K562 (cell line): ENCODE data around the gene PRRT2. TPM values are rescaled to one million over a fixed set of nuclear protein-coding genes. Genes with fewer than 3 reads are reported as not detected.
A peak's percentile ranks its signal among the peaks of the same experiment; 100 is the strongest.

Experiments used
- DPF2 ChIP-seq: fragments of 450-650 bp; IDR thresholded peaks from 2 replicates; pipeline ENCODE4 v1.6.1; 2016
- GABPB1 ChIP-seq: sonication (generic); formaldehyde crosslinking; IDR thresholded peaks from 2 replicates; pipeline ENCODE4 v1.8.0; 2022; ENCODE audit warnings: mild to moderate bottlenecking, missing genetic modification reagents
- HMGN3 ChIP-seq: IDR thresholded peaks from 2 replicates; pipeline ENCODE4 v1.6.1; 2011; ENCODE audit warnings: borderline replicate concordance, low read depth, mild to moderate bottlenecking, mixed read lengths, low read length; ENCODE audit not compliant: insufficient read length; ENCODE audit errors: extremely low read depth
- HOXB6 ChIP-seq: fragments of 250-450 bp; sonication (Bioruptor Pico); IDR thresholded peaks from 2 replicates; pipeline ENCODE4 v1.5.1; 2022; ENCODE audit warnings: mild to moderate bottlenecking, borderline replicate concordance
- POLR2A ChIP-seq: fragments of 450-650 bp; conservative IDR thresholded peaks from 2 replicates; pipeline ENCODE4 v1.6.1; 2016
- SRSF3 ChIP-seq: fragments of 200-400 bp; formaldehyde crosslinking; IDR thresholded peaks from 2 replicates; pipeline ENCODE4 v1.6.1; 2016; ENCODE audit warnings: mild to moderate bottlenecking, low read length, moderate library complexity; ENCODE audit not compliant: insufficient read depth
- TCF3 ChIP-seq: sonication (generic); formaldehyde crosslinking; IDR thresholded peaks from 2 replicates; pipeline ENCODE4 v1.4.0; 2020; ENCODE audit warnings: mild to moderate bottlenecking, missing genetic modification reagents
- TRIM28 ChIP-seq: fragments of 450-650 bp; IDR thresholded peaks from 2 replicates; pipeline ENCODE4 v1.6.1; 2017
- ZNF133 ChIP-seq: fragments of 250-450 bp; sonication (Bioruptor Pico); IDR thresholded peaks from 2 replicates; pipeline ENCODE4 v1.4.0; 2020; ENCODE audit warnings: mild to moderate bottlenecking
- polyA plus RNA-seq, 8 experiments: library from polyadenylated mRNA; depleted of rRNA in 4 of 8; stranded (reverse) in 5 of 8; unstranded in 3 of 8; fragments of >200 nt; fragmentation: Nextera tagmentation in 2 of 8; fragmentation: Illumina TruSeq in 1 of 8; extraction: Ambion mirVana in 2 of 8; extraction: Trizol in 1 of 8; gene quantifications; 2 replicates each; pipeline versions ENCODE4 v1.2.1 to v1.2.3, GENCODE V29; 2011 to 2014; ENCODE audit warnings: inconsistent platforms in 1 of 8, missing spikeins in 1 of 8
- total RNA-seq, 7 experiments: library from RNA; depleted of rRNA in 6 of 7; stranded (reverse); fragments of >200 nt in 6 of 7; fragmentation: Illumina TruSeq in 2 of 7; extraction: Trizol in 2 of 7; gene quantifications; 2 replicates each; pipeline versions ENCODE4 v1.2.1 to v1.2.3, GENCODE V29; 2011 to 2021; ENCODE audit warnings: low replicate concordance in 1 of 7
- TF ChIP-seq, protein P1 (sequence below): fragments of 450-650 bp; formaldehyde crosslinking; IDR thresholded peaks from 2 replicates; pipeline ENCODE4 v1.4.0; 2022; ENCODE audit warnings: mild to moderate bottlenecking, moderate library complexity
- TF ChIP-seq, protein P2 (sequence below): fragments of 450-650 bp; IDR thresholded peaks from 2 replicates; pipeline ENCODE4 v1.6.1; 2018; ENCODE audit not compliant: partially characterized antibody
- TF ChIP-seq, protein P3 (sequence below): fragments of 250-450 bp; sonication (Bioruptor Pico); IDR thresholded peaks from 2 replicates; pipeline ENCODE4 v1.4.0; 2020

The PRRT2 gene
- total and polyA plus RNA-seq, 9 of the 15 experiments (the other 6 are each of a cell fraction or from before 2014, with no cell fraction given) = 0.11 to 1.0 (median 0.42) TPM; not detected in 2

DNA sequence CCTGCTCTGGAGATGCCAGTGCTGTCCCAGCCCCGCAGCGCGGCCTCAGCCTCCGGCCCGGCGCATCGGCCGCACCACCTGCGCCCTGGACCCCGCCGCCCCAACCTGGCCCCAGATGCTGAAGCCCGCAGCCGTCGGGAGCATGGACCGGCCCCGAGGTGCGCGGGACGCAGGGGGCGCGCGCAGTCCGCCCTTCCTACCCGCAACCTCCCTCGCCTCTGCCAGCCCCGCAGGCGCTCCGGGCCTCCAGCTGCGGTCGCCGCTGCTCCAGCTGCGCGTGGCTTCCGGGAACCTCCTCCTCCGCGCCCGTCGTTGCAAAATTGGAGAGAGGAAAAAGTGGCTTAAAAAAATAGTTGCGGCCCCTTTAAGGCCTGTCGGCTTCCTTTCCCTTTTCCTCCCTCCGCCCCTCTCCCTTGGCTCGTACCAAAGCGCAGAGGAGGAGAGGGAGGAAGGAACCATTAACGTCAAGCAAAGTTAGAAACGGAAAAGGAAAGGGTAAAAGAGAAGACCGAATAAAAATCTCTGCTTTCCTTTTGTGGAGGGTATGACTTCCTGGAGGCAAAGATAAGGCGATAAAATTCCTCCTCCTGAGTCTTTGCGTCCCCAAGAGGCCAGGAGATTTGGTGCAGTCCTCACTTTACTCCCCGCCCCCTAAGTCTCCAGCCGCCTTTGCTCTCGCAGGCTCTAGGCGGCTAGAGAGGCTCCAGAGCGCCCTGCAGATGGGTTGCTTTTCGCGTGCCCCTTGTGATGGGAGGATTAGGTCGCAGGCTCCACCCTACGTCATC, 51.1 kb downstream of the PRRT2 start, which contains the start of gene CDIPT (continued):
- TF ChIP-seq HOXB6 (CRISPR knock-in tag) = no peak
- peak; percentile 65 for TF ChIP-seq HMGN3
- no peak for TF ChIP-seq SRSF3
- TF ChIP-seq DPF2 = peak; percentile 78; the same call in 1 of the 2 replicates
- TF ChIP-seq, protein P1, sequence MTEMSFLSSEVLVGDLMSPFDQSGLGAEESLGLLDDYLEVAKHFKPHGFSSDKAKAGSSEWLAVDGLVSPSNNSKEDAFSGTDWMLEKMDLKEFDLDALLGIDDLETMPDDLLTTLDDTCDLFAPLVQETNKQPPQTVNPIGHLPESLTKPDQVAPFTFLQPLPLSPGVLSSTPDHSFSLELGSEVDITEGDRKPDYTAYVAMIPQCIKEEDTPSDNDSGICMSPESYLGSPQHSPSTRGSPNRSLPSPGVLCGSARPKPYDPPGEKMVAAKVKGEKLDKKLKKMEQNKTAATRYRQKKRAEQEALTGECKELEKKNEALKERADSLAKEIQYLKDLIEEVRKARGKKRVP (CRISPR knock-in tag) = no peak
- TF ChIP-seq POLR2A = peak; percentile 60; the same call in 1 of the 2 replicates
- TF ChIP-seq, protein P2, sequence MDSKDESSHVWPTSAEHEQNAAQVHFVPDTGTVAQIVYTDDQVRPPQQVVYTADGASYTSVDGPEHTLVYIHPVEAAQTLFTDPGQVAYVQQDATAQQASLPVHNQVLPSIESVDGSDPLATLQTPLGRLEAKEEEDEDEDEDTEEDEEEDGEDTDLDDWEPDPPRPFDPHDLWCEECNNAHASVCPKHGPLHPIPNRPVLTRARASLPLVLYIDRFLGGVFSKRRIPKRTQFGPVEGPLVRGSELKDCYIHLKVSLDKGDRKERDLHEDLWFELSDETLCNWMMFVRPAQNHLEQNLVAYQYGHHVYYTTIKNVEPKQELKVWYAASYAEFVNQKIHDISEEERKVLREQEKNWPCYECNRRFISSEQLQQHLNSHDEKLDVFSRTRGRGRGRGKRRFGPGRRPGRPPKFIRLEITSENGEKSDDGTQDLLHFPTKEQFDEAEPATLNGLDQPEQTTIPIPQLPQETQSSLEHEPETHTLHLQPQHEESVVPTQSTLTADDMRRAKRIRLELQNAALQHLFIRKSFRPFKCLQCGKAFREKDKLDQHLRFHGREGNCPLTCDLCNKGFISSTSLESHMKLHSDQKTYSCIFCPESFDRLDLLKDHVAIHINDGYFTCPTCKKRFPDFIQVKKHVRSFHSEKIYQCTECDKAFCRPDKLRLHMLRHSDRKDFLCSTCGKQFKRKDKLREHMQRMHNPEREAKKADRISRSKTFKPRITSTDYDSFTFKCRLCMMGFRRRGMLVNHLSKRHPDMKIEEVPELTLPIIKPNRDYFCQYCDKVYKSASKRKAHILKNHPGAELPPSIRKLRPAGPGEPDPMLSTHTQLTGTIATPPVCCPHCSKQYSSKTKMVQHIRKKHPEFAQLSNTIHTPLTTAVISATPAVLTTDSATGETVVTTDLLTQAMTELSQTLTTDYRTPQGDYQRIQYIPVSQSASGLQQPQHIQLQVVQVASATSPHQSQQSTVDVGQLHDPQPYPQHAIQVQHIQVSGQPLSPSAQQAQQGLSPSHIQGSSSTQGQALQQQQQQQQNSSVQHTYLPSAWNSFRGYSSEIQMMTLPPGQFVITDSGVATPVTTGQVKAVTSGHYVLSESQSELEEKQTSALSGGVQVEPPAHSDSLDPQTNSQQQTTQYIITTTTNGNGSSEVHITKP = peak; percentile 100
- peak; percentile 26; the same call in 1 of the 2 replicates for TF ChIP-seq TCF3 (CRISPR knock-in tag)
- TF ChIP-seq ZNF133 (CRISPR knock-in tag) = no peak
- TF ChIP-seq, protein P3, sequence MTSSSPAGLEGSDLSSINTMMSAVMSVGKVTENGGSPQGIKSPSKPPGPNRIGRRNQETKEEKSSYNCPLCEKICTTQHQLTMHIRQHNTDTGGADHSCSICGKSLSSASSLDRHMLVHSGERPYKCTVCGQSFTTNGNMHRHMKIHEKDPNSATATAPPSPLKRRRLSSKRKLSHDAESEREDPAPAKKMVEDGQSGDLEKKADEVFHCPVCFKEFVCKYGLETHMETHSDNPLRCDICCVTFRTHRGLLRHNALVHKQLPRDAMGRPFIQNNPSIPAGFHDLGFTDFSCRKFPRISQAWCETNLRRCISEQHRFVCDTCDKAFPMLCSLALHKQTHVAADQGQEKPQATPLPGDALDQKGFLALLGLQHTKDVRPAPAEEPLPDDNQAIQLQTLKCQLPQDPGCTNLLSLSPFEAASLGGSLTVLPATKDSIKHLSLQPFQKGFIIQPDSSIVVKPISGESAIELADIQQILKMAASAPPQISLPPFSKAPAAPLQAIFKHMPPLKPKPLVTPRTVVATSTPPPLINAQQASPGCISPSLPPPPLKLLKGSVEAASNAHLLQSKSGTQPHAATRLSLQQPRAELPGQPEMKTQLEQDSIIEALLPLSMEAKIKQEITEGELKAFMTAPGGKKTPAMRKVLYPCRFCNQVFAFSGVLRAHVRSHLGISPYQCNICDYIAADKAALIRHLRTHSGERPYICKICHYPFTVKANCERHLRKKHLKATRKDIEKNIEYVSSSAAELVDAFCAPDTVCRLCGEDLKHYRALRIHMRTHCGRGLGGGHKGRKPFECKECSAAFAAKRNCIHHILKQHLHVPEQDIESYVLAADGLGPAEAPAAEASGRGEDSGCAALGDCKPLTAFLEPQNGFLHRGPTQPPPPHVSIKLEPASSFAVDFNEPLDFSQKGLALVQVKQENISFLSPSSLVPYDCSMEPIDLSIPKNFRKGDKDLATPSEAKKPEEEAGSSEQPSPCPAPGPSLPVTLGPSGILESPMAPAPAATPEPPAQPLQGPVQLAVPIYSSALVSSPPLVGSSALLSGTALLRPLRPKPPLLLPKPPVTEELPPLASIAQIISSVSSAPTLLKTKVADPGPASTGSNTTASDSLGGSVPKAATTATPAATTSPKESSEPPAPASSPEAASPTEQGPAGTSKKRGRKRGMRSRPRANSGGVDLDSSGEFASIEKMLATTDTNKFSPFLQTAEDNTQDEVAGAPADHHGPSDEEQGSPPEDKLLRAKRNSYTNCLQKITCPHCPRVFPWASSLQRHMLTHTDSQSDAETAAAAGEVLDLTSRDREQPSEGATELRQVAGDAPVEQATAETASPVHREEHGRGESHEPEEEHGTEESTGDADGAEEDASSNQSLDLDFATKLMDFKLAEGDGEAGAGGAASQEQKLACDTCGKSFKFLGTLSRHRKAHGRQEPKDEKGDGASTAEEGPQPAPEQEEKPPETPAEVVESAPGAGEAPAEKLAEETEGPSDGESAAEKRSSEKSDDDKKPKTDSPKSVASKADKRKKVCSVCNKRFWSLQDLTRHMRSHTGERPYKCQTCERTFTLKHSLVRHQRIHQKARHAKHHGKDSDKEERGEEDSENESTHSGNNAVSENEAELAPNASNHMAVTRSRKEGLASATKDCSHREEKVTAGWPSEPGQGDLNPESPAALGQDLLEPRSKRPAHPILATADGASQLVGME (CRISPR knock-in tag) = peak; percentile 36; the same call in 1 of the 2 replicates
- TF ChIP-seq TRIM28 = peak; percentile 71; the same call in 1 of the 2 replicates
- TF ChIP-seq GABPB1 (CRISPR knock-in tag) = peak; percentile 36
